Measurements from ENCODE around the gene CDH8. TPM values are rescaled to one million over a fixed set of nuclear protein-coding genes. Genes with fewer than 3 reads are reported as not detected.

The CDH8 gene
- total RNA-seq, 1 donor from 2014 or later = 23.7 TPM

GRCh38 chr16:62014319-62014923 lies 21.8 kb downstream of the CDH8 start:
- no peaks in the 10 kb centered on the region for H3K27me3 ChIP-seq
- Mint-ChIP-seq H3K27me3 (ENCODE audit: insufficient read depth, low read depth) (no peaks in the 10 kb centered on the region), H3K9me3 (no peaks in the 10 kb centered on the region), H3K36me3 (no peaks in the 10 kb centered on the region), H3K4me3 (no peak overlapping the region), H3K4me1 (peaks cover 18% of the 10 kb centered on the region), H3K27ac (no peak overlapping the region)
- H3K4me2 ChIP-seq = no peak overlapping the region
- H3K36me3 ChIP-seq = no peaks in the 10 kb centered on the region
- no peaks in the 10 kb centered on the region for H3F3A ChIP-seq (ENCODE audit: low read depth)
- H4K20me1 ChIP-seq (ENCODE audit: low read depth) = no peaks in the 10 kb centered on the region
- no peak overlapping the region for H3K4me3 ChIP-seq
- no peak overlapping the region for H3K27ac ChIP-seq
- no peaks in the 10 kb centered on the region for H3K79me2 ChIP-seq (ENCODE audit: low read depth)
- no peak overlapping the region for H2AFZ ChIP-seq (replicated peaks)
- TF ChIP-seq EZH2phosphoT487 (IDR thresholded peaks at IDR 0.05) (no peak), EZH2 (IDR thresholded peaks at IDR 0.05) (no peak), CTCF (IDR thresholded peaks at IDR 0.05) (no peak)
- no peaks in the 10 kb centered on the region for H3K4me1 ChIP-seq
- no peak for DNase-seq (ENCODE audit: low spot score)
- H3K9ac ChIP-seq = no peak overlapping the region
- no peaks in the 10 kb centered on the region for H3K9me3 ChIP-seq (ENCODE audit: low read depth)

DNA sequence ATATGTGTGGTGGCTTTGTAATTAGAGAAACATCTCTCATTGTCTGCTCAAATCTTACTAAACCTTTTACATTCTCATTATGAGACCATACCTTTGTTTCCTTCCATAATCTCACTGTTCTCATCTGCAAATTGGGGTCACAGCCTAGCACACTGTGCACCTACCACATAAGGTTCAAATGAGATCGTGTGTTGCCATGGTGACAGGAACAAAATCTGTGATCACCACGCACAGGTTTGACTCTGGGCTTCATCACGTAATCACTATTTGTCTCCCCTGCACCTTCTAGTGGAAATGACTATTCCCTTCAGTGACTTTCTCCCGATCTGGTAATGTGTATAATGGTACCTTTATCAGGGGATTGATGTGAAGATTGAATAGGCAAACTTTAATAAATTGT lies 26.1 kb downstream of the CDH8 start:
- H3K9ac ChIP-seq = no peak overlapping the region
- no peak overlapping the region for H3K27ac Mint-ChIP-seq
- H3K27ac ChIP-seq = no peak overlapping the region
- H3K9me3 ChIP-seq (ENCODE audit: low read depth) = no peaks in the 10 kb centered on the region
- H3K79me2 ChIP-seq (ENCODE audit: low read depth) = no peaks in the 10 kb centered on the region
- H3K36me3 ChIP-seq = peaks cover 3% of the 10 kb centered on the region
- no peak overlapping the region for H3K4me2 ChIP-seq
- H3K4me1 Mint-ChIP-seq = no peaks in the 10 kb centered on the region
- H3K9me3 Mint-ChIP-seq = no peaks in the 10 kb centered on the region
- no peak overlapping the region for H3K4me3 ChIP-seq
- H4K20me1 ChIP-seq (ENCODE audit: low read depth) = no peaks in the 10 kb centered on the region
- H3K27me3 ChIP-seq = no peaks in the 10 kb centered on the region
- DNase-seq (ENCODE audit: low spot score) = no peak
- H3K4me3 Mint-ChIP-seq = no peak overlapping the region
- H2AFZ ChIP-seq (replicated peaks) = no peak overlapping the region
- no peaks in the 10 kb centered on the region for H3K36me3 Mint-ChIP-seq
- H3F3A ChIP-seq (ENCODE audit: low read depth) = no peaks in the 10 kb centered on the region
- no peaks in the 10 kb centered on the region for H3K4me1 ChIP-seq
- TF ChIP-seq CTCF (IDR thresholded peaks at IDR 0.05) (no peak), EZH2 (IDR thresholded peaks at IDR 0.05) (no peak), EZH2phosphoT487 (IDR thresholded peaks at IDR 0.05) (no peak)
- no peaks in the 10 kb centered on the region for H3K27me3 Mint-ChIP-seq (ENCODE audit: insufficient read depth, low read depth)

GRCh38 chr16:61998460-61998859 lies 37.8 kb downstream of the CDH8 start:
- H3K27me3 ChIP-seq = no peaks in the 10 kb centered on the region
- H3K4me3 ChIP-seq = no peak overlapping the region
- H3K79me2 ChIP-seq (ENCODE audit: low read depth) = no peaks in the 10 kb centered on the region
- Mint-ChIP-seq H3K9me3 (no peaks in the 10 kb centered on the region), H3K4me1 (no peaks in the 10 kb centered on the region), H3K36me3 (no peaks in the 10 kb centered on the region), H3K4me3 (no peak overlapping the region), H3K27ac (no peak overlapping the region), H3K27me3 (ENCODE audit: insufficient read depth, low read depth) (peaks cover 2% of the 10 kb centered on the region)
- H2AFZ ChIP-seq (replicated peaks) = no peak overlapping the region
- no peaks in the 10 kb centered on the region for H3F3A ChIP-seq (ENCODE audit: low read depth)
- no peaks in the 10 kb centered on the region for H4K20me1 ChIP-seq (ENCODE audit: low read depth)
- no peaks in the 10 kb centered on the region for H3K36me3 ChIP-seq
- TF ChIP-seq EZH2phosphoT487 (IDR thresholded peaks at IDR 0.05) (no peak), CTCF (IDR thresholded peaks at IDR 0.05) (no peak), EZH2 (IDR thresholded peaks at IDR 0.05) (no peak)
- H3K4me1 ChIP-seq = no peaks in the 10 kb centered on the region
- no peak for DNase-seq (ENCODE audit: low spot score)
- no peaks in the 10 kb centered on the region for H3K9me3 ChIP-seq (ENCODE audit: low read depth)
- no peak overlapping the region for H3K27ac ChIP-seq
- H3K4me2 ChIP-seq = no peak overlapping the region
- no peak overlapping the region for H3K9ac ChIP-seq

All from neural progenitor cell (in vitro differentiated cells).